ENCODE measurements around the gene MPPED1.

MPPED1 gene

DNA sequence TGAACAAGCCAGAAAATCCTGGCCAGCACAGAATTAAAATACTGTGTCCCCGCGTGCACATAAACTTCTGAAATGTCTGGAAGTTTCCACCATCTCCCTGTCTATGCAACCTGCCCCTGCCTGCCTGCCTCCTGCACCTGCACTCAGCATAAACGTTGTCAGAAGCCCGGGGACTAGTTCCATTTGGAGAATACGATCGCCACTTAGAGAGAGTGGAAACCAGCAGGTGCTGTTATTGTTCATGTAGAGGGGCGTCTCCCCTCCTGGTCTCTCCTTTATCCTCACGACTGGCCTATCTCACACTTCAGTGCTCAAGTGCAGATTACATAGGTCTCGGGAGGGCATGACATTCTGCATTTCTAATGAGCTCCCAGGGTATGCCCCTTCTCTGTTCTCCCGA lies 35.6 kb downstream of the MPPED1 start:
- DNase-seq (ENCODE audit: low read depth) = no peak

DNA sequence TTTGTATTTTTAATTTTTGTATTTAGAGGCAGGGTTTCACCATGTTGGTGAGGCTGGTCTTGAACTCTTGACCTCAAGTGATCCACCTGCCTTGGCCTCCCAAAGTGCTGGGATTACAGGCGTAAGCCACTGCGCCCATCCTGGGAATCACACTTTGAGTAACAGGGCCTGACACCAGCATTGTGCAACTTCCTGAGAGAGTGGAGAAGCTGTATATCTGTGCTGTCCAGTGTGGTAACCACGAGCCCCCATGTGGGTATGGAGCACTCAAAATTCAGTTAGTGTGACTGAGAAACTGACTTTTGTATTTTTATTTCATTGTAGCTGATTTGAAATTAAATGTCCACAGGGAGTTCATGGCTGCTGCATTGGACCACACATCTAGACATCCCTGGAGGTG lies 36.2 kb downstream of the MPPED1 start:
- DNase-seq (ENCODE audit: low read depth) = no peak

DNA sequence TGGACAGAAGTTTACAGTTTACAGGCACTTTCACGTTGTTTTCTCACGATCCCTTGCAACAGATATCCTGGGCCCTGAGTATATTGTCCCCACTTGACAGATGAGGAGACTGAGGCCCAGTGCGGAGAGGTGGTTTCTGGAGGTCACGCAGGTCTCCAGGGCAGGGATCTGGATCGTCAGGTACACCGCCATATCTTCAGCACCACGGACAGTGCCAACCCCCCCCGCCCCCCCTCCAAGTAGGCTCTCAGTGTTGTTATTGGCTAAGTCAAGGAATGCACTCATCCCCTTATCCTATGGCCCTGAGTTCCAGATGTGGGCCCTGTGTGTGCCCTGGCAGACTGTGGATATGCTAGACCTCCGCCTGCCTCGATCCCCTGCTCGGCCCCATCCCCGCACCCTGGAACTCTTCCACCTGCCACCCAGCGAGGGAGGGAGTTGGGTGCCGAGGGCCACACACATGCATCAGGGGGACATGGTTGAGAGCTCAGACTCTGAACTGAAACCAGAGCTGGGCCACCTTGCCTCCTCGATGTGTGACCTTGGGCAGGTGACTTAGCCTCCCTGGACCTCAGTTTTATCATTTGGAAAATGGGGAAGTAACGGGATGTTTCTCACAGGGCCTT lies 37.5 kb downstream of the MPPED1 start:
- no peak for DNase-seq (ENCODE audit: low read depth)

DNA sequence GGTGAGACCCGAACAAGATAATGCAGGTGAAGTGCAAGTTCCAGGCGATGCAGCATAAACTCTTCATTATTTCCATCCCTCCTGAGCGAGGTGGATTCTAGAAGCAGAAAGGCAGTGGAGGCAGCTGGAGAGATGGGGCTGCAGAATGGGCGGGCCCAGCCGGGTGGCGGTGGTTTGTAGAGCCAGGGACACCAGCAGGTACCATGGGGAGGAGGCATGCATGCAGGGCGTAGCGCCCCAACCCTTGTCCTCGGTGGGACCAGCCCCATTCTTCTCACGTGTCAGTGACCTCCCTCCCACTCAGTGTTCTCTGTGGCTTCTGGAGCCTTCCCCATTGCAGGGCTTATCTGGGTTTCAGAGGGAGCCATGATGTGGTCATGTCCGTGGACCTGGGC lies 38.0 kb downstream of the MPPED1 start:
- DNase-seq (ENCODE audit: low read depth) = no peak

DNA sequence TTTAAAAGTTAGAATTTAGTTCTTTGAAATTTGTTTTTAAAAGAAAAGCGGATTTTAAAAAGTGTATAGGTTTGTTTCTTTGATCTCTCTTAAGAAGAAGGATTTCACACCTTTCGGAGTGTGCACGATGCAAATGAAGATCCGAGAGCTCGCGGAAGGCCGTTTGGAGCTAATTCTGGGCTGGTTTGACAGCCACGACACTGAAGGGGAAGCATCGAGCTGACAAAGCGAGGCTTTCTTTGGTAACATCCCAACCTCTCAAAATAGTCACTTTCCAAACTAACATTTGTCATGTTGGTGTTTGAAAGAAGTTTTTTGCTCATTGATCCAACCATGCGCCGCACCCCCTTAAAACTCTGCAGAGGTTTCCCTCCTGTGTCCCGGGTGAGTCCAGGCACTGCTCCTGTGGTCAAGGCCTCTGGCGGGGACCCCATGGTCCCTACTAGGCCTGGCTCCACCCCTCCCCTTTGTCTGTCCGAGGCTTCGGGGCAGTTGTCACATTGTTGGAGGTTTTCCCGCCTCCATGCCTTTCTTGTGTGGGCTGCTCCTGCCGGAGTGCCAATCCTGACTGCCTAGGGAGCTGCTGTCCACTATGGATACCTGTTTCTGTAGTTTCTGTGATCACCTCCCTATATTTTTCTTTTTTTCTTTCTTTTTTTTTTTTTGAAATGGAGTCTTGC lies 39.7 kb downstream of the MPPED1 start:
- no peak for DNase-seq (ENCODE audit: low read depth)

DNA sequence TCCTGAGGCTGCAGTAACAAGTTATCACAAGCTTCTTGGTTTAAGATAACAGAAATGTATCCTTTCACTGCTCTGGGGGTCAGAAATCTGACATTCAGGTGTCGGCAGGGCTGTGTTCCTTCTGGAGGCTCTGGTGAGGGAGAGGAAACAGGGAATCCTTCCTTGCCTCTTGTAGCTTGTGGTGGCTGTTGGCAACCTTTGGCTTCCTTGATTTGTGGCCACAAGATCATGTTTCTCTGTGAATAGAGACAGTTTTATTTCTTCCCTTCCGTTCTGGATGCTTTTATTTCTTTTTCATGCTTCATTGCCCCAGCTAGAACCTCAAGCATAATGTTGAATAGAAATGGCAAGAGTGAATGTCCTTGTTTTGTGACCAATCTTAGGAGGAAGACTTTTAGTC lies 44.0 kb downstream of the MPPED1 start:
- no peak for DNase-seq (ENCODE audit: low read depth)

DNA sequence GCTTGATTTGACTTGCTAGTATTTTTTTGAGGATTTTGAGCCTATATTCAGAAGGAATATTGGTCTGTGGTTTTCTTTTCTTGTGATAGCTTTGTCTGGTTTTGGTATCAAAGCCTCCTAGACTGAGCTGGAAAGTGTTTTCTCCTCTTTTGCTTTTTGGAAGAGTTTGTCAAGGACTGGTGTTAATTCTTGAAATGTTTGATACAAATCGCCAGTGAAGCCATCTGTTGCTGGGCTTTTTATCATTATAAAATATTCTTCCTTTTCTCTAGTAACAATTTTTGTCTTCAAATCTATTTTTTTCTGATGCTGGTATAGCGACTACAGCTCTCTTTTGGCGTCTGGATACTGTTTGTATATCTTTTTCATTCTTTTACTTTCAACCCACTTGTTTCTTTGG lies 45.2 kb downstream of the MPPED1 start:
- DNase-seq (ENCODE audit: low read depth) = no peak

DNA sequence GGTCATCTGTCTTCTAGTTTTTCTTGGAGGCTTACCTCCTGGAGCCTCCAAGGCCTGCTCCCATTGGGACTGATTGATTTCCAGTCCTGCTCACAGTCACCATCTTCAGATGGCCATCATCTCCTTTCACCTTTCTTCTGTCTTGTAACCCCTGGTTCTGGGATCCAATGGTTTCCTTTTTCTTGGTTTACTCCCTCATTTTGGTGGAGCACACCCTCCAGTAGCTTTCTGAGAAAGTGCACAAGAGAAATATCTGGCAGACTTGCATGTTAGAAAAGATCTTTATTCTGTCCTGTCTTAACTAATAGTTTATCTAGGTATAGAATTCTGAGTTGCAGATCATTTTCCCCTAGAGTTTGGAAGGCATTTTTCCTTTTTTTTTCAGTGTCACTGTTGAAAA lies 50.9 kb downstream of the MPPED1 start:
- no peak for DNase-seq (ENCODE audit: low read depth)

DNA sequence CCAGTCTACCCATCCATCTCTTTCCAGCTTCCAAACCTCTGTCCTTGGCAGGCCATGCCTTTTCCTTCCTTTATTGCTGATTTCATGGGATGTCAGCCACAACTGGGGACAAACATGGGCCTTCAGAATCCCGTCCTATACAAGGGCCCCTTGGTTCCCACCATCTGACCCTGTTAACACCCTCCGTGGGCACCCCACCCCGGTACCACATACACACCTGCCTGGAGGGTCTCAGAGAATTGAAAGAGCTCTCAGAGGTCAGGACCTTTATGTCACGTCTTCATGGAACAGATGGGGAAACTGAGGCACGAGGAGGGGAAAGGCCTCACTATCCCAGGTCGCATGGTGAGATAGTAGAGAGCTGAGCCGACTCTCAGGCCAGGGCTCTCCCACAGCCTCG lies 53.0 kb downstream of the MPPED1 start:
- no peak for DNase-seq (ENCODE audit: low read depth)

DNA sequence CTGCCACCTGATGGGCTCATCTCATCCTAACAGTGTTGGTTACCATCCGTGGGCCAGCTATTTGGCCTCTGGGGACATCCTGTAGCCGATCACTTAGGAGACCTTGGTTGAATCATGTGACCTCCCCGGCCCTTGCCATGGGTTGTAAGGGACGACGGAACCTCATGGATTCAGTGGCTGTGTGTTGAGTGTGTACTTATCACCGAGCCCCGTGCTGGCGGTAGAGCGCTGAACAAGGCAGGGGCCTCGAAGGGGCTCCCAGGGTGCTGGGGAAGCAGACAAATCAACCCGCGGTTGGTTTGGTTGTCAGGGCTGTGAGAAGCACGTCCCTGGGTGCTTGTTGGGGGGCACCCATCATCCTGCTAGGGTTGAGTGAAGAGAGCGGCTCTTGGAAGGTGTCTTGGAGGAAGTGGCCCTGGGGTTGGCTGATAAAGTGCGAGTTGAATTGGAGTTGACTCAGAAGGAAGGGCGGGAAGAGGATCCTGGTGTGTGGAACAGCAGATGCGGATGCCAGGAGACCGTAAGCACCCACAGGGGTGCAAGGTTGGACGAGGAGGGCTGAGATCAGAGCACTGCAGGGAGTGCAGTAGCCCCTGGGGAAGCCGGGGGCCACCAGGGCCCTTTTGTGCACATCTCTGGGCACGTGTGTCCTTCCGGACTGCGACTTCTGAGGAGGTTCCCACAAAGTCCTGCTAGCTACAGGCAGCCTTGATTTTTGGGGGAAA lies 53.6 kb downstream of the MPPED1 start:
- no peak for DNase-seq (ENCODE audit: low read depth)

DNA sequence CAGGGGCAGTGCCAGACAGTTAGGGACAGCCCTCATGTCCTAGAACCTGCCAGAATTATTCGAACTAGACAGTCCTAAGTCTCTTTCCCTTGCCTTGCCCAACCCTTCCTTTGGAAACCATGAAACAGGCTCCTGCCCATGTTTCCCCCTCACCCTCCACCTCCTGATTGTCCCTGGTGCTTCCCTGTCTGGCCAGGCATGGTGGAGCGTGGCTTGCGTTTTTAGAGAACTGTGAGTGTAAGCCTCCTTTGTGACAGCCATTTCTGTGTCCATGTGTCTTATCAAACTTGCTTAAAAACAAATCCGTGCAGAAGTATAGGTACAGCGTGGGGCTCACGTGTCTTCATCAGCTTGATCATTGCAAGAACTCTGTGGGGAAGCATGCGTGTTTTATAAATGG lies 54.9 kb downstream of the MPPED1 start:
- DNase-seq (ENCODE audit: low read depth) = no peak

DNA sequence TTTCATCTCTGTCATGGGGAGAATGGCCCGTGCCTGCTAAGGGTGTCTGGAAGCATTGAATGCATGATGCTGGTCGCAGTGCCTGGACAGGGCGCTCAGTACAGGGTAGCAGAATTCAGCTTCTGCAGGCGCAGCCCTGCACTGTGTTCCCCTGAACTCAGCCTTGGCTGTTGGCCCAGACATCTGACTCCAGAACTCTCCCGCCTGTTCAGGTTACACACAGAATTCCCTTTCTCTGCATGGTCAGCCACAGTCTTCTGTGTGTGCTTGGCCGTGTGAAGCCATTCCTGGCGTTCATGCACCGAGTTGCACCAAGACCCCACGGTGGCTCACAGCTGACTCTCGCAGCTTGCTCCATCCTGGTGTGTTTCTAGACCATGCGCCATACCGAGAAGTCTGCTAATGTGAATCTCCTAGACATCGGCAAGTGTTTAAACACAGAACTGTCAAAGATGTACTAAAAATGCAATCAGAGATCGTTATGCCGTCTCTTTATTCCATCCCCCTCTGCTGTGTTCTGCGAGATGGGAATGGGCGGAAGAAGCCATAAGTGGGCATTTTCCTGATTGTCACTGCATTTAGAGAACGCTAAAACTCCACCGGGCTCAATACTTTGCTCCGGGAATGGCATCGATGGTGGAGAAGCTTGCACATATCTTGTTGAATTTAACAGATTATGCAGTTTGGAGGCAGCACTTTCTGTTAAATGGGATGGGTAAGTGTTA lies 55.6 kb downstream of the MPPED1 start:
- no peak for DNase-seq (ENCODE audit: low read depth)

DNA sequence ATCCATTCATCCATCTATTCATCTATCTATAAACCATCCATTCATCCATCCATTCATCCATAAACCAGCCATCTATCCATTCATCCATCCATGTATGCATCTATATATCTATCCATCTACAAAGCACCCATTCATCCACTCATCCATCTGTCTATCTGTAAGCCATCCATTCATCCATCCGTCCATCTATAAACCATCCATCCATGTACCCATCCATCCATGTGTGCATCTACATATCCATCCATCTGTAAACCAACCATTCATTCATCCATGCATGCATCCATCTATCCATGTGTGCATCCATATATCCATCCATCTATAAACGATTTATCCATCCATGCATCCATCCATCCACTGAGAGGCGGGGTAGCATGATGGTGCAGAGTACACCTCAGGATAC lies 58.4 kb downstream of the MPPED1 start:
- no peak for DNase-seq (ENCODE audit: low read depth)

DNA sequence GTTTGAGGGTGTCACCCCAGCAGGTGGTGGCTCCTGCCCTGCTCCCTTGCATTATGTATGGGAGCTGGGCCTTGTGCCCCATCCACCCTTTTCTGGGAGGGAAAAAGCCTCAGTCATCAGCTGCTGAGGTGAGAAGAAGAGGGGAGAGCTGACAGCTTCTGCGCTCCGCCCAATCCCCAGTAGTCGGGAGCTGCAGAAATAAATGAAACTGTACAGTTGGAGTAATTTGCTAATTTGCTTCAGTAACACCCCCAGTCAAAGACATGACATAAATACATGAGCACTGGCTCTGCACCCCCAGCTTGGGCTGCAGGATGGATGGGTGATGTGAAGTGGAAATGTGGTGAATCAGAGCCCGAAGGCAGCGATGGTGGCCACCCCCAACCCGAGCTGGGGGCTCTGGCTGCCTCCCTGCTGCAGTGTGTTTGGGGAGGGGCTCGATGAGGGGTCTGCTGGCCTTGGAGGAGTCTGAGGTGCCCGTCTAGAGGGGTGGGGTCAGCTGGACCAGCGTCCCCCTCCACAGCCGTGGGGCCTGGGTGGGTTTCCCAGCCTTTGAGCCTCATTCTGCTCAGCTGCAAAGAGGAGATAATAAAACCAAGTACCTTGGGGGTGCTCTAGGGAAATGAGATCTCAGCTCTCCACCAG lies 59.2 kb downstream of the MPPED1 start:
- DNase-seq (ENCODE audit: low read depth) = no peak

DNA sequence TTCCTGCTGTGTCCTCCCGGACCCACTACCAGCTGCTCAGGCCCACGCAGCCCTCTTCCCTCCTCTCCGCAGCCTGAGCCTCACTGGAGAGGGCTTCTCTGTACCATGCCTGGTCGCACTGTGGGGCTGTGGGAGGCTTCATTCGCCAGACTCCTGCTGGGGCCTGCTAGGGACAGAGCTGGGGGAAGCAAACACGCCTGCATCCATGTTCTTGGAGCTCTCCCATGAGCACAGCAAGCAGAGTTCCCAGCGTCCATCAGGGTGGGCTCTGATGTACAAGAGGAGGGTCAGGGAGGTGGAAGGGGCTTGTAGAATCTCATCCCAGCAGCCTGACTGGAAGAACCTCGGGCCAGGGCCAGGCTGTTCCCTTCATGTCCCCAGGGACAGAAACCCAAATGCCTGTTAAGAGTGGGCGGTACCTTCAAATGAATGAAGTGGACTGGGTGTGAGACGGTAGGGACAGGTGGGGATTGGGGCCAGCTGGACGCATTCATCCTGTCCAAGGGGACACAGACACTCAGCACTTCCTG lies 59.9 kb downstream of the MPPED1 start:
- DNase-seq (ENCODE audit: low read depth) = no peak

DNA sequence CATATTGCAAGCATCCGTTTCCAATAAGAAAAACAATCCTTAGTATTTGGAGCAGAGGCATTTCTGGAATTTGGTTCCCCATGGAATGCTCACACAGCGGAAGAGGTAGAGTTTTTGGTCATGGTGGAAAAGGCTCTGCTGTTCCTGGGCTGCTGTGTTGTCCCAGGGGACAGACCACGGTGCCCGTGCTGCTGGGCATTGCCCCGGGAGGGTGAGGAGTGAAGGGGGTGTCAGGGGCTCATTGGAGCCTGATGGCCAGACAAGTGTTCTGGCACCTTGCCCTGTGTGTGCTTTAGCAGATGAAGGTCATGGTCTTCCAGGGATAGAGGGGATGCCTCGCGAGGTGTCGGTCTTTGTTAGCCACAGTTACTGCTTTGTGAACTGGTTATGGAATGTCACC lies 61.2 kb downstream of the MPPED1 start:
- DNase-seq (ENCODE audit: low read depth) = no peak

DNA sequence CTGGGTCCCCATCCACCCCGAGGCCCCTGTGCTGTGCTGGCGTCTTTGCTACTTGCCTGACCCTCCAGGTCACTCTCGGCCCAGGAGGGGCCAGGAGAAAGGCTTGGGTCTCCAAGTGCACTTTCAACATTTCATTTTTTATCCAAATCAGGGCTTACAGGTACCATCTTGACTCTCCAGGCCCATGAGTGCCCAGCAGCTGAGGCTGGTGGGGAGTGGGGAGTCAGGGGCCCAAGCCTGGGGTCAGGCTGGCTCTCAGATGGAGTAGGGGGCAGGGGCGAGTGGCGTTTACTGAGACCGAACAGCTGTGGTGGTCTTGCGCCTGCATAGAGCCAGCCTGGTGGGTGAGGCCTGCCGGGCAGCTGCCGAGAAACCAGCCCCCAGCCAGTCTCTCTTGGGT lies 61.6 kb downstream of the MPPED1 start:
- no peak for DNase-seq (ENCODE audit: low read depth)

DNA sequence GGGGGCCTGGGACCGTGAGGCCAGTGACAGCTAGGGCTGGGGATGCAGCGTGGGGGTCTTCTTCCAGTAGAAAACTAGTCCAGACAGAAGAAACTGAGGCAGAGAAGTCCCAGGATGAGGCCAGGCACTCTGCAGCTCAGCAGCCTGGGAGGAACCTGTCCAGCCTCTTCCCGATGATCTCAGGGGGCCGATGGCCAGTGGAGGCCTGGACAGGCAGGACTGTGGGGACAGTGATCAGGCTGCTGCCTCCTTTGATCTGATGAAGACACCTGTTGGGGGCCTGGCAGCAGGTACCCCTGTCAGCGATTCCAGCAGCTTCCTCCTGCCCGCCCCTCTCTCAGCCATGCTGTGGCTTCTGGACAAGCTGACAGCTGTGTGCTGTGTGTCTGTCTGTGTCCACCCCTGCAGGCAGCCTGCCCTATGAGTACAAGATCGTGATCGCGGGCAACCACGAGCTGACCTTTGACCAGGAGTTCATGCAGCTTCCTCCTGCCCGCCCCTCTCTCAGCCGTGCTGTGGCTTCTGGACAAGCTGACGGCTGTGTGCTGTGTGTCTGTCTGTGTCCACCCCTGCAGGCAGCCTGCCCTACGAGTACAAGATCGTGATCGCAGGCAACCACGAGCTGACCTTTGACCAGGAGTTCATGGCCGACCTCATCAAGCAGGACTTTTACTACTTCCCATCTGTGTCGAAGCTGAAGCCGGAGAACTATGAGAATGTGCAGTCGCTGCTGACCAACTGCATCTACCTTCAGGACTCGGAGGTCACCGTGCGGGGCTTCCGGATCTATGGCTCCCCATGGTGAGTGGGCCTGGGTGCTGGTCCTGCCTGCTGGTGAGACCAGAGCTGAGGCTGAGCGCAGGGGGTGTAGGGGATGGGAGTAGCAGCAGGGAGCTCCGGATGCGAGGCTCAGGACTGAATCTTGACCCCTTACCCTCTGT lies 62.6 kb downstream of the MPPED1 start:
- no peak for DNase-seq (ENCODE audit: low read depth)

DNA sequence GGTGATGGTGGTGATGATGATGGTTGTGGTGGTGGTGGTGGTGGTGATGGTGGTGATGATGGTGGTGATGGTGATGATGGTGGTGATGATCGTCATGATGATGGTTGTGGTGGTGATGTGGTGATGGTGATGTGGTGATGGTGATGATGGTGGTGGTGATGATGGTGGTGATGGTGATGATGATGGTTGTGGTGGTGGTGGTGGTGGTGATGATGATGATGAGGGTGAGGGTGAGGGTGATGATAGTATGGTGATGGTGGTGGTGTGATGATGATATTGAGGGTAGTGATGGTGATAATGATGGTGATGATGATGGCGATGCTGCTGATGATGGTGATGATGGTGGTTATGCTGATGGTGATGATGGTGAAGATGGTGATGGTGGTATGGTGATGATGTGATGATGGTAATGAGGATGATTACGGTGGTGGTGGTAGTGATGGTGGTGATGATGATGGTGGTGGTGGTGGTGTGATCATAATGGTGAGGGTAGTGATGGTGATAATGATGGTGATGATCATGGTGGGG lies 63.8 kb downstream of the MPPED1 start:
- no peak for DNase-seq (ENCODE audit: low read depth)

DNA sequence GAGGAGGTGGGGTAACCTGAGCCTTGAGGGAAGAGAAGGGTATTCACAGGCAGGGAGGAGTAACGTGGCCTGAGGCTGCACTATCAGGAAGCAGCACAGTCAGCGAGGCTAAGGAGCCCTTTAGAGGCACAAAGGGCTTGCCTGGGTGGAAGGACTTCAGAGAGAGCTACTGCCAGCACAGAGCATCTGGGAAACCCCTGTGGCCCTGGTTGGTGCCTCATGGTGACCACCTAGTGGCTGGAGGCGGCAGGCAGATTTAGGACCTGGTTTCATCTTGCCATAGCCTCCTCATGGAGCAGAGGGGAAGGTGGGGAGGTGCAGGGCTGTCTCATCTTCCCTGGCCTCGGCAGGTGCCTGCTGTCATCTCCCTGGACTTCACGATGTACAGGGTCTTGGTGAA lies 64.5 kb downstream of the MPPED1 start:
- no peak for DNase-seq (ENCODE audit: low read depth)

All from stimulated activated CD8-positive, alpha-beta memory T cell treated with anti-CD3 and anti-CD28 coated beads, Interleukin-12 subunit alpha, Interleukin-12 subunit beta, amount 100 ng/mL, for 4 hours (primary cell).